ENCODE data around the gene M1AP.
A peak's percentile ranks its signal among the peaks of the same experiment; 100 is the strongest.
"Not testable (repeated sequence)": the region's sequence is repeated elsewhere in the genome, so short reads cannot be mapped to it uniquely, and the experiment has no call there.

The M1AP gene

DNA sequence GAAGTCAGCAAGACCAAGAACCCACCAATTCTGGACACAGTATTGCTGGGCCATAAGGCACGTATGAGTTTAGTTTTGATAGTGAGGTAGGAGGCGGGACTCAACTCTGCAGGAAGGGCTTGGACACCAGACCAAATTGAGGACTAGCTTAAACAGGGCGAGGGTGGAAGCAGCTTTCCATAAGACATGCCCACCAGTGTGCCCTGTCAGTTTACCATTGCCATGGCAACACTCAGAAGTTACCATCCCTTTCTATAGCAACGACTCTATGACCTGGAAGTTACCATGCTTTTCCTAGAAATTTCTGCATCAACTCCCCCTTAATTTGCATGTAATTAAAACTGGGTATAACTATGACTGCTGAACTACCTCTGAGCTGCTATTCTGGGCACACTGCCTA is 2.8 kb downstream of the M1AP start:
- TF ChIP-seq, protein P1, sequence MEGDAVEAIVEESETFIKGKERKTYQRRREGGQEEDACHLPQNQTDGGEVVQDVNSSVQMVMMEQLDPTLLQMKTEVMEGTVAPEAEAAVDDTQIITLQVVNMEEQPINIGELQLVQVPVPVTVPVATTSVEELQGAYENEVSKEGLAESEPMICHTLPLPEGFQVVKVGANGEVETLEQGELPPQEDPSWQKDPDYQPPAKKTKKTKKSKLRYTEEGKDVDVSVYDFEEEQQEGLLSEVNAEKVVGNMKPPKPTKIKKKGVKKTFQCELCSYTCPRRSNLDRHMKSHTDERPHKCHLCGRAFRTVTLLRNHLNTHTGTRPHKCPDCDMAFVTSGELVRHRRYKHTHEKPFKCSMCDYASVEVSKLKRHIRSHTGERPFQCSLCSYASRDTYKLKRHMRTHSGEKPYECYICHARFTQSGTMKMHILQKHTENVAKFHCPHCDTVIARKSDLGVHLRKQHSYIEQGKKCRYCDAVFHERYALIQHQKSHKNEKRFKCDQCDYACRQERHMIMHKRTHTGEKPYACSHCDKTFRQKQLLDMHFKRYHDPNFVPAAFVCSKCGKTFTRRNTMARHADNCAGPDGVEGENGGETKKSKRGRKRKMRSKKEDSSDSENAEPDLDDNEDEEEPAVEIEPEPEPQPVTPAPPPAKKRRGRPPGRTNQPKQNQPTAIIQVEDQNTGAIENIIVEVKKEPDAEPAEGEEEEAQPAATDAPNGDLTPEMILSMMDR (IDR thresholded peaks at IDR 0.05; ENCODE audit: low read depth, low read length) = no peak
- in situ Hi-C loops (cut with HindIII; ENCODE audit: low sequenced_read_pairs) = no loop called here

DNA sequence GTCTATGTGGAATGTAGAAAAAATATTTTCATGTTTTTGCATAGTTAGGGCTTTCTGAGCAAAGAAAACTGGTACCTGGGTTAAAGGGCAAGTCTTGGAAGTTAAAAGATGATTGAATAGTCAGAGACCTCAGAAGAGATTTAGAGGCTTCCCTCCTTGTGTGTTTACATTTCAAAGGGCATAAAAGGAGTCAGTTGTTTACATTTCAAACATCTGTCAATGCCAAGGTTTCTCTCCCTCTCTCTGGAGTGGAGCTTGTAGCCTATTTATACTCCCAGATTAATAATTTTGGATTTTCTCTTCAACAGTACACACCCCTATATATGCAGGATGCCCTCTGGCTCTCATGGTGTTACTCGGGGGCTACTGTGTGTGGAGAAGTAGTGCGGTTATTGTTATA is 8.6 kb downstream of the M1AP start:
- in situ Hi-C loops (cut with HindIII; ENCODE audit: low sequenced_read_pairs) = no loop called here
- no peak for DNase-seq (ENCODE audit: low read depth, low spot score)
- no peak overlapping the region for H3K4me3 ChIP-seq (ENCODE audit: low read depth, low read length)
- TF ChIP-seq, protein P1 (IDR thresholded peaks at IDR 0.05; ENCODE audit: low read depth, low read length) = no peak

More for the DNA sequence above, 2.8 kb downstream of the M1AP start:
- H3K4me3 ChIP-seq (ENCODE audit: low read depth, low read length) = no peak overlapping the region
- no peak for DNase-seq (ENCODE audit: low read depth, low spot score)

DNA sequence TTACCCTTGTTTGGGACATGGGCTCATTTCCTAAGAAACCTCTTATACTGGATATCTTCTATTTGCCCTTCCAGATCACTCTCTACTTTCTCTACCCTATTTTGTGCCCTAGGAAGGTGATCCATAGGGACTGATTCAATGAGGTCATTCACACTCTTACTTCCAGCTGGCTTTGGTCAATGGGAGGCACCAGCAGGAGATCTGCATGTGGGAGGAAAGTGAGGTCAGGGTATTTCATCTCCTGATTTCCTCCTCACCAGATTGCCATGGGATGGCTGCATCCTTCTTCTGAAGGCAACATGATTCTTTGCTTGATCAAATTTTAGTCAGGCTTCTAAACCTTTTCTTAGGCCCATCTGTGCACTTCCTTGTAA is 15.2 kb downstream of the M1AP start:
- TF ChIP-seq, protein P1 (IDR thresholded peaks at IDR 0.05; ENCODE audit: low read depth, low read length) = no peak
- in situ Hi-C loops (cut with HindIII; ENCODE audit: low sequenced_read_pairs) = no loop called here
- no peak overlapping the region for H3K4me3 ChIP-seq (ENCODE audit: low read depth, low read length)
- no peak for DNase-seq (ENCODE audit: low read depth, low spot score)

DNA sequence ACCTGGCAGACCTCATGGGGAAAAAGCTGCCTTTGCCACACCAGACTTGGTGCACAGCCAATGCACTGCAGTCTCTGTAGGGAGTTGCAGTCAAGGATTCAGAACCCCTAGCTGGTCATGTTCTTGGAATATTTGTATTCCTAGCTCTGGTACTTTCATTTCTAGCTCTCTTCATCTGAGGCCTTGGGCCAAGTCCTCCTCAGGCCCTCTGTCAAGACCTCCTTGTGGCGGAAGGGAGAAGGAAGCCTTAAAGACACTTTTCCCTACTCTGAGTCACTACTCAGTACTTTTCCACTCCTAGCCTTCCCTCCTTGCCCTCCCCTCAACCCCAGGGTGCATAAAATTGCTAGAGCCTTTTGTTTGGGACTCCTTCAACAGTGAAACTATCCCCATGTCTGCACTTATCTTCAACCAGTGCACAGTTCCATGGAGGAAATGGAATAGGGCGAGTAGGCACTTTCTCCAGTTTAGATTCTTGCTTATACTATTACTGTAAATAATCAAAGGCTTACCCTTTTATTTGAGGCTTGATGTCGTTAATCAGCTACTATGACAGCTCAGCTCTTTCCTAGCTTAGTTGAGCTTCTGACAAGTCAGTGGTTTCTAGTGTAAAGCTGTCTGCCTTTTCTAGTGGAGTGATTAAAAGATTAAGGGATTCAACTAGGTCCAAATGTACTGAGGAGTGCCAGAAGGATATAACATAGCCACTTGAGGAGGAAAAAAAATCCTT is 15.8 kb downstream of the M1AP start:
- TF ChIP-seq, protein P1 (IDR thresholded peaks at IDR 0.05; ENCODE audit: low read depth, low read length) = peak; percentile 16
- no peak overlapping the region for H3K4me3 ChIP-seq (ENCODE audit: low read depth, low read length)
- peak; percentile 34 for DNase-seq (ENCODE audit: low read depth, low spot score)
- in situ Hi-C loops (cut with HindIII; ENCODE audit: low sequenced_read_pairs) = no loop called here

DNA sequence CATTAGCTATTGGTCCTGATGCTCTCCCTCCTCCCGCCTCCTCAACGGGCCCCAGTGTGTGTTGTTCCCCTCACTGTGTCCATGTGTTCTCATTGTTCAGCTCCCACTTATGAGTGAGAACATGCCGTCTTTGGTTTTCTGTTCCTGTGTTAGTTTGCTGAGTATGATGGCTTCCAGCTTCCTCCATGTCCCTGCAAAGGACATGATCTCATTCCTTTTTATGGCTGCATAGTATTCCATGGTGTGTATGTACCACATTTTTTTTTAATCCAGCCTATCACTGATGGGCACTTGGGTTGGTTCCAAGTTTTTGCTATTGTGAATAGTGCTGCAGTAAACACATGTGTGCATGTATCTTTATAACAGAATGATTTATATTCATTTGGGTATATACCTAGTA is 17.7 kb downstream of the M1AP start:
- DNase-seq (ENCODE audit: low read depth, low spot score); H3K4me3 ChIP-seq (ENCODE audit: low read depth, low read length); in situ Hi-C loops (cut with HindIII; ENCODE audit: low sequenced_read_pairs): not testable (repeated sequence)

DNA sequence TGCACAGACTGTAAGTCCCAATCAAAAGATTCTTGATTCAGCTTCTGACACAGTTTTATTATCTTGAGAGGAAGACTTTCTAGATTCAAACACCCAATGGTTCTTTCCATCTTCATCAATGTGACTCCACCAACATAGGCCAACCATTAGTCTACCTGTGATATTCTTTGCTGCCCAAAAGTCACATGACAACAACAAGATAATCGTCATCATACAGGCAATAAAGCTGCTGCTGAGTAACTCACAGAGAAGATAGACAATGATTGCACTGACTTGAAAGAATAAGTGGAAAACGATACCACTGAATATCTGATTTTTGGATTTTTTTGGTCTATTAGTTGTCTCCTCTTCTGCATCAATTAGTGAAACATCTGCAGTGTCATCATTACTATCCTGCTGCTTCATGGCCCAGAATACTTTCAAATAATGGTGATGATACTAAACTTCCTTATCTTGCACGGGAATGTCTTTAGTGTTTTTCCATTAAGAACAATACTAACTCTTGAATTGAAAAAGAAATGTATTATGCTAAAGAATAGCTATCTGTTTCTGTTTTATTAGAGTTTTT is 19.5 kb downstream of the M1AP start:
- in situ Hi-C loops (cut with HindIII; ENCODE audit: low sequenced_read_pairs) = no loop called here

More for the DNA sequence above, 19.5 kb downstream of the M1AP start:
- TF ChIP-seq, protein P1 (IDR thresholded peaks at IDR 0.05; ENCODE audit: low read depth, low read length) = no peak
- no peak for DNase-seq (ENCODE audit: low read depth, low spot score)
- no peak overlapping the region for H3K4me3 ChIP-seq (ENCODE audit: low read depth, low read length)
